ENCODE measurements around the gene ATP5F1C.
"Not testable (repeated sequence)": the region's sequence is repeated elsewhere in the genome, so short reads cannot be mapped to it uniquely, and the experiment has no call there.

ATP5F1C gene

DNA sequence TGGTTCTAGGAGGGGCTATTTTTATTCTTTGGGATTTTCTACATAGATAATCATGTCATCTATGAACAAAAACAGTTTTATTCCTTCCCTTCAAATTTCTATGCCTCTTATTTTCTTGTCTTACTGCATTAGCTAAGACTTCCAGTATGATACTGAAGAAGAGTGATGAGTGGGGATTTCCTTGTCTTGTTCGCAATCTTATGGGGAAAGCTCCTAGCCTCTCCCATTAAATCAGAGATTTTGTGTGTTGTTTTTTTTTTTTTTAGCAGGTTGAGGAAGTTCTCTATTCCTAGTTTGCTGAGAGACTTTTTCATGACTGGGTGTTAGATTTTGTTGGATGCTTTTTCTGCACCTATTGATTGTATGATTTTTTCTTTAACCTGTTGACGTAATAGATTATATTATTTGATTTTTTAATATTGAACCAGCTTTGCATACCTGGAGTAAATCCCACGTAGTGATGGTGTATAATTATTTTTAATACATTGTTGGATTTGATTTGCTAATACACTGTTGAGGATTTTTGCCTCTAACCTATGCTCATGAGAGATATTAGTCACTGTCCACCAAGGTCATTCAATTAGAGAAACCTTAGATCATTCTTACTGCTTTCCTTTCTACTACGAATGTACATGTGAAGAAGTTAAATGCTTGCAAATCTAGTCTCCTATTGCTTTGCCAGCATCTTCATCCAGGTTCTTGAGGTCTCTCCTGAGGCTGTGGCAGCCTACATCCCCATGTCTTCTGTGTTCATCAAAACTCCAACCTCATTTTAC, 6.5 kb downstream of the ATP5F1C start:
- no peak for DNase-seq (ENCODE audit: low spot score)

DNA sequence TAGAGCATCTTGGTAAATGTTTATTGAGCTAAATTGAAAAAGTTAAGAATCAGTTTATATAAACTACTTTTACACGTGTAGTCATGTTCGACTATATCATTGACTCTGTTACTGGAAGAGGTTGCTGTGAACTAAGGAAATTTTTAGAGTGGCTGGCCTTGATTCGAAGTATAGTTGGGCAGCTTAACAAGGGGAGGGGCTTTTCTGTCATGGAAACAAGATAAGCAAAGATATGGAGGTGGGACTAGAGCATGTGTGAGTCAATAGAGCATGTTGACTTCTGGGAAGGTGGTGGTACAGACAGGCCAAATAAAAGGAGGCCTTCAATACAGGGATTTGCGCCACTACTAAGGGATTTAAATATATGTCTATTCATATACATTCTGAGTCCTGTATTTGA, 7.6 kb downstream of the ATP5F1C start:
- no peak for DNase-seq (ENCODE audit: low spot score)

DNA sequence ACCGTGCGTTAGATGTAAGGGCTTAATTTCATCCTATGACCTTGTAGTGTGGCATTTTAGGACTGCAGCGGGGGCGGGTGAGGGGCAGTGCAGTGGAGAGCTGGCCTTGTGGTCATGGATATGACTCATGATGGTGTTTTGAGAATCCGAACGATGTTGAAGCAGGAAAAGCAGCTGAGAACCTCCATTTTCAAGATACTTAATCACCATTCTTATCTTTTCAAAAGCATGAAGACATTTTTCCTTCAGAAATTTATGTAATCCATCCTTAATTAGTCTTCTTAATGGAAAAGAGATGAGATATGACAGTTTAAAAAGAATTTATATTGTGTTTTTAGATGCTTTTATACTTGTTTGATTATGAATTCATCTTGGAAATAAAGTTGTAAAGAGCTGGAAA, 9.6 kb downstream of the ATP5F1C start:
- DNase-seq (ENCODE audit: low spot score) = no peak

DNA sequence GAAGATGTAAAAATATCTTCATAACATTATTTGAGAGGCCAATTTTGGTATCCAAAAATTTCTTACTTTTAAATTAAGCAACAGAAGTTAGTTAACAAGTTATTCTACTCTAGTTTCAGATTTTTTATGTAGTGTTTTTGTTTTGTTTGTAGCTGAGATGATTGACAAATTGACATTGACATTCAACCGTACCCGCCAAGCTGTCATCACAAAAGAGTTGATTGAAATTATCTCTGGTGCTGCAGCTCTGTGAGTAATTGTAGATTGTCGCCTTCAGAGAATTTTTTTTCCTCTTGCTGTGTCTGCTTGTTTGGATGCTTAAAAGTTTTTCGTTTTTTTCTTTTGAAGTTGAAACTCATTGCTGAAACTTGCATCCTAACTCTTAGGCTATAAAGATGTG, 14.6 kb downstream of the ATP5F1C start:
- DNase-seq (ENCODE audit: low spot score) = no peak

DNA sequence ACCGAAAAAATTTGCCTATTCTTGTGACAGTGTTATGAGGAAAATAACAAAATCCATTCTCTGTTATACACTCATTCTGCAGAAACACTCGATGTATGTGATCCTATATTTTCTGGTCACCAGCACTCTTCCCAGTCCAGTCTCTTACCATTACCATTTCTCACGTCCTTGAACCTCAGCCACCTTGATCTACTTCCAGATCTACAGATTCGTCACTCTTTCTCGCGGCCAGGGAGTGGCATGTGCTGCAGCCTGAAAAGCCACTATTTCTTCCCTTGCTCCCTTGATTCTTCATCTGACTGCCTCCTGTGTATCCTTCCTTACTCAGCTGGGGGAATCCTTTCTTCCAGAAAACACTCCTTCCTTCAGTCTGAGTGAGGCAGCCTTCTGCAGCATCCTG, 16.2 kb downstream of the ATP5F1C start:
- no peak for DNase-seq (ENCODE audit: low spot score)

DNA sequence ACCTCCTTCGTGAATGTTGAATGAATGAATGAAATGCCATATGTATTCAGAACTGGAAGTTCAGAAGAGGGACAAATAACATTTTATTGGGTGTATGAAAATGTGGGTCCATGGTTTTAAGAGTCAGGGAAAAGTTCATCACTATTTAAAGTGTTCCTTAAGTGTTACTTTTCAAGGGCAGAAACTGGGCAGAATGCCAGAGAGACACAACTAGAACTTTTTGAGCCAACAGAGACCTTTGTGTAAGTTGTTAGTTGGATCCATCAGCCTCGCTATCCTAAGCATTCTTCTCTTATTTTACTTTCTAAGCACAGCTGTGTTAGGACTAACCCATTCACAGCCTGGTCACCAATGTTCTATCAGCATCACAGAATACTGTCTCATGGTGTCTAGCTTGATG, 16.8 kb downstream of the ATP5F1C start:
- peak; percentile 14 for DNase-seq (ENCODE audit: low spot score)

DNA sequence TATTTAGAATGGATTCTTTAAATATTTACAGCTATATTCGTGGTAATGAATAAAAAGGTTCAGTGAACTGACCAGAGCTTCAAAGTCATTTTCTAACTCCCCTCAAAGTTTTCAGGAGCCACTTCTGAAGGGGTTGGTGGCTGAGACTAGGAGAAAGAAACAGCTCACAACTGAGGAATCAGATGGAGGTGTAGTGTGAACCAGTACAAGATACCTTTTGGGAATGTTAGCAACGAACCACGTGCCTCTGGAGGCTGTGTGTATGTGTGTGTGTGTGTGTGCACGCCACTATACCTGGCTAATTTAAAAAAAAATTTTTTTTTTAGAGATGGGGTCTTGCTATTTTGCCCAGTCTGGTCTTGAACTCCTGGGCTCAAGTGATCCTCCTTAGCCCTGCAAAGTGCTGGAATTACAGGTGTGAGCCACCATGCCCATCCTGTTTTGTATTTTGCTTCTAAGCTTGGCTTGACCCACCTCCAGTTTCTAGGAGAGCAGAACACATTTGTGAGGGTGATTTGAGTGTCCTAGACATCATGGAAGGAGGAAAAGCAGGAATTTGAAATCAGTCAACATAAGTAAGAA, 20.8 kb downstream of the ATP5F1C start:
- DNase-seq (ENCODE audit: low spot score) = no peak

DNA sequence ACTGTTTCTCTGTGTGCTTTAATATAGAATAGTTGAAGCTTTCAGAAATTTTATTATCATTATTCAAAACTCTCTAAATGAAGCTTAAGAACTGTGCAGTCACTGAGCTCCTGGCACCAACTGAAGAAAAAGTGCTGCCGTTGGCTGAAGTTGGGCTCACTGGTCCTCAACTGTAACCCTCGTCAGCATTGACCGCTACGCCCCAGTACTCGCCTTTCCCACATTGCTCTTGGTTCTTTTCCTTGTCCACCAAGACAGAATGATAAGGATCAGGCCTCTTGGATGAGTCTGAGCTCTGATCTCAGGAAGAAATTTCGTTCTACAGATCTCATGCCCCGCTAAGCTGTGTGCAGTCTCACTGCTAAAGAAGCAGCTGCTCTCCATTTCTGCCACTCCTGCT, 22.5 kb downstream of the ATP5F1C start:
- no peak for DNase-seq (ENCODE audit: low spot score)

DNA sequence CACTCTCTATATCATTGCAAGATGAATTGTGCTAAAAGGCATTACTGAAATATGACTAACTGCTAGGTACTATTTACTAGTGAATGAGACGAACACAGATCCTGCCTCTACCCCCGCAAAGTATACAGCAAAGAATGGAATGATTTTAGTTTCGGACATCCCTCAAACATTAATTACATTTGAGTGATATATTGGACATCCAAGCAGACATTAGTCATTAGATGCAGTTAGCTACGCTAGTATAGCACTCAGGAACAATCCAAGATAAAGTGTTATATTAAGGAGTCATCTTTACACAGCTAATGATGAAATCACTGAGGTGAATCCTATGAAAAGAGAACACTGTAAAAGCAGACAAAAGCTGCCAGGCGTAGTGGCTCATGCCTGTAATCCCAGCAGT, 23.0 kb downstream of the ATP5F1C start:
- DNase-seq (ENCODE audit: low spot score) = no peak

DNA sequence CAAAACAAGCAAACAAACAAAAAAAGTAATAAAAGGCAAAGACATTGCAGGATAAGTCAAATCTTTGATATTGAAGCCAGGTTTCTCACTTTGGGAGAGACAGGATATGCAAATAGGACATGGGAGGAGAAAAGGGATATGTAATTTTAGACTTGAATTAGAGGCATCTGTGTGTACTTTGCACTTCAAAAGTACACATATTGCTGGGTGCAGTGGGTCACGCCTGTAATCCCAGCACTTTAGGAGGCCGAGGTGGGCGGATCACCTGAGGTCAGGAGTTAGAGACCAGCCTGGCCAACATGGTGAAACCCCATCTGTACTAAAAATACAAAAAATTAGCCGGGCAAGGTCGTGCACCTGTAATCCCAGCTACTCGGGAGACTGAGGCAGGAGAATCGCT, 23.8 kb downstream of the ATP5F1C start:
- not testable (repeated sequence) for DNase-seq (ENCODE audit: low spot score)

DNA sequence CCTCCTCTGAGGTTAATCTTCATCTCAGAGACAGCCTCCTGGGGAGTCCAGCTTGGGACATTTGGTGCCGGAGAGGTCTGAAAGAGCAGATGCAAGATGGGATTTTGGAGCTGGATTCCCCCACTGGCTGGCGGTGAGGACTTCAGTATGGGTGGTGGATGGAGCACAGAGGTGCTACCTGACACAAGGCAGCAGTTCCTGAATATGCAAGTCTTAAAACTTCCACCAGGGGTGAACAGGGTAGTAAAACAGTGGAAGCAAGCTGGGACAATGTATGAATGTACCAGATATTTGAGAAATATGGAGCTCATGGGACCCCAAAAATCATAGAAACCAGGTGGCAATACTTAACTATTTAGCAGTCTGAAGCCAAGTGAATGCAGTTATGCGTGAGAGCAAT, 25.5 kb downstream of the ATP5F1C start:
- no peak for DNase-seq (ENCODE audit: low spot score)

DNA sequence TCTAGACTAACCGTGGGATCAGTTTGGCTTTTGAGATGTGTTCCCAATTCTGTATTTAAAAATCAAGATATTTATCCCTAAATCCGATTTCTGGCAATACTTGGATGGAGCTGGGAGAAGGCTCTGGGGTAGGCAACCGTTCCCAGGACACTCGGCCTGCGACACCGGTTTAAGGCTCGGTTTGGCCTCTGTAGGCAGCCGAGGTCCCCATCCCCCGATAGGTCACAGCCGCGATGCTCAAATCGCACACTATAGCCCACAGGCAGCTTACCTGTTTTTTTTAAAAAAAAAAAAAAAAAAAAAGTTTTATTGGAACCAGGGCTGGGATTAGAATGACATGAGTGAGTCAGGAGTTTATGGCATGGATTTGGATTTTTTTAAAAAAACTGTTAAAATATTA, 29.6 kb downstream of the ATP5F1C start:
- no peak for DNase-seq (ENCODE audit: low spot score)

DNA sequence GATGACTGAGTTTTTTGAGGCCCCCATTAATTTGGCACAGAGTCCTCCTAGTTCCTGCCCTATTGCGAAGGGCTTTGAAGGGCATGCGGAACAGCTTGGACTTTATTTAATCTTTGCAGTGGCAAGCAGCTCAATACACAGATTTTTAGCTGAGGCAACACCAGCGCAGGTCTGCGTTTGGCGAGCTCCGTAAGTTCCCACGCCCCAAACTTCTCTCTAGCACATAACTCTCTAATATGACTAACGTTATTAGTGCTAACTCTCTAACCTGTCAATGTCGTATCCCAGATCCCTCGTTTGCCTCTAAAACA, 30.0 kb downstream of the ATP5F1C start:
- DNase-seq (ENCODE audit: low spot score) = no peak

DNA sequence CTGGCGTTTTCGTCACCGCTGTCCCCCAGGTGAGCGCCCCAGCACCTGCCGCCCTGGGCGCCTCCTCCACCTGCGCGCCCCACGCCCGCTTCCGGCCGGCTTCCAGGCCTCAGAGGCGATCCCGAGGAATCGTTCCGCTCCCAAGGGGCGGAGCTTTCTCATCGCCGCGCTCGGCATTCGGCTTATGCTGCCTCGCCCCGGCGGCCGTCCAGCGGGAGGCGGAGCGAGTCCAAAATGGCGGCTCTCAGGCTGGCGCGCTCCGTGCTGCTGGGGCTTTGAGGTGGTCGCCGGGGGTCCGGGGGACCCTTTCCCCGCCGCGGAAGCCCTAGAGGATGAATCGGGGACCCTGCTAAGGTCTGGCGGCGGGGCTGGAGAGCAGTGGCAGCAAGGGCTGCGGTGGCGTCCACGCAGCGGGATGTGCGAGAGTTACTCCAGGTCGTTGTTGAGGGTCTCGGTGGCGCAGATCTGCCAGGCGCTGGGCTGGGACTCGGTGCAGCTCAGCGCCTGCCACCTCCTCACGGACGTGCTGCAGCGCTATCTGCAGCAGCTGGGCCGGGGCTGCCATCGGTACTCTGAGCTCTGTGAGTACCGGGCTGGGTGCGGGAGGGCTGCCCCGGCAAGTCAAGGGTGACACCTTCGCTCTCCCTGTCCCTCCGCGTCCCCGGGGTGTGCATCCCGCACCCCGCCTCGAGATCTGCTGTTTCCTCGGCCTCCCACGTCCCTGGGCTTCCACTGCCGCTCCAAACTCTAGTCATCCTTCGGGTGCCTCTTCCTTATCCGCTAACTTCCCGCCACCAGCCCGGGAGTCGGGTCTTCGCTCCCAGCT, 30.5 kb downstream of the ATP5F1C start, which contains the start of gene TAF3:
Gene TAF3, plus strand, starts transcription at position 211 of the 826 bp plus-strand sequence. Its CDS starts 205 bp downstream, at position 416.
- peak; percentile 80 for DNase-seq (ENCODE audit: low spot score)

DNA sequence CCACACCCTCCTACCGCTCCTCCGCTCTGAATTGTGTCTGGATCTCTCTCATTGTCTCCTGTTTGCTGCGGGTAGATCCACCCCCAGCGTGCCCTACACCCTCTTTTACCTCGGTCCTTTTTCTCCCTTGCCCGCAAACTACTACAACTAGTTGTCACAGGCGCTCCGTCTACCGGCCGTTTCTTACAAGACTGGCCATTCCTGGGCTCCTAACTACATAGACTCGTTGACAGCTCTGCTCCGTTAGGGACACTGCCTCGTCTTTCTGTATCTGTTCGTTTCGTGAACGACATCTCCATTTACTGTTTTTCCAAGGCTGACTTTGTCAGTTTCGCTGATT, 31.1 kb downstream of the ATP5F1C start:
- peak; percentile 68 for DNase-seq (ENCODE audit: low spot score)

DNA sequence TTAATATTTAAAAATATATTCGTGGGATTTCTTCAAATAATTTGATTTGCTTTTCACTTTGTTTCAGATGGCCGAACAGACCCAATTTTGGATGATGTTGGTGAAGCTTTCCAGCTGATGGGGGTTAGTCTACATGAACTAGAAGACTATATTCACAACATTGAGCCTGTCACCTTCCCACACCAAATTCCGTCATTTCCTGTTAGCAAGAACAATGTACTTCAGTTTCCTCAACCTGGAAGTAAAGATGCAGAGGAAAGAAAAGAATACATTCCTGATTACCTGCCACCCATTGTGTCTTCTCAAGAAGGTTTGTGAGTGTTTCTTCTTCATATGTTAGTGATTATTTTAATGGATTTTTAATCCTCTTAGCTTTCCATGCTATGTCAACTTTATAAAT, 36.3 kb downstream of the ATP5F1C start:
- no peak for DNase-seq (ENCODE audit: low spot score)

DNA sequence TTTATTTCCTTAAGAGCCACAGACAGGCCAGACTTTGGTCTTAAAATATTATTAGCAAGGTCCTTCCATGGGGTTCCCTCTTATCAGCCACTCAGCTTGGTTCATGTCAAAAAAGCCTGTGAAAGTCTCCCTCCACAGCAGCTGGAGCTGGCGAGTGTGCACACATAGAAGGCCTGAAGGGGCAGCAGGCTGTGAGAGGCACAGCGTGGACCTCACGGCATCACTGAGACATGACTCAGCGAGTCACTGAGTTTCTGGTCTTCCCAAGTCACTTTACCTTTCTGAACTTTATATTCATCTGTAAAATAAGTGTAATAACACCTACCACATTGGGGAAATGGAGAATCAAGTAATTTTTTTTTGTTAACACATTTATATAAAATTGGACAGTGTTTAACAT, 39.0 kb downstream of the ATP5F1C start:
- no peak for DNase-seq (ENCODE audit: low spot score)

DNA sequence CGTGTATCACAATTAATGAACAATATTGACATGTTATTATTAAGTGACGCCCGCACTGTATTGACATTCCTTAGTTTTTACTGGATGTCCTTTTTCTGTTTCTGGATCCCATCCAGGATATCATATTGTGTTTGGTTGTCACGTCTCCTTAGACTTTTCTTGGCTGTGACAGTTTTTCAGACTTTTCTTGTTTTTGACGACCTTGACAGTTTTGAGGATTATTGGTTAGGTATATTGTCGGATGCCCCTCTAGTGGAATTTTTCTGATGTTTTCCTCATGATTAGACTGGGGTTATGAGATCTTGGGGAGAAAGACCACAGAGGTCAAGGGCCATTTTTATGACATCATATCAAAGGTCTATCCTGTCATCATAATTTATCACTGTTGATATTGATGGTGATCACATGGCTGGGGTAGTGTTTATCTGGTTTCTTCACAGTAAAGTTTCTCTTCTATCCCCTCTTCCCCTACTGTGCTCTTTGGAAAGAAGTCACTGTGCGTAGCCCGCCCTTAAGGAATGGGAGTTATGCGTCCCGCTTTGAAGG, 41.4 kb downstream of the ATP5F1C start:
- no peak for DNase-seq (ENCODE audit: low spot score)

DNA sequence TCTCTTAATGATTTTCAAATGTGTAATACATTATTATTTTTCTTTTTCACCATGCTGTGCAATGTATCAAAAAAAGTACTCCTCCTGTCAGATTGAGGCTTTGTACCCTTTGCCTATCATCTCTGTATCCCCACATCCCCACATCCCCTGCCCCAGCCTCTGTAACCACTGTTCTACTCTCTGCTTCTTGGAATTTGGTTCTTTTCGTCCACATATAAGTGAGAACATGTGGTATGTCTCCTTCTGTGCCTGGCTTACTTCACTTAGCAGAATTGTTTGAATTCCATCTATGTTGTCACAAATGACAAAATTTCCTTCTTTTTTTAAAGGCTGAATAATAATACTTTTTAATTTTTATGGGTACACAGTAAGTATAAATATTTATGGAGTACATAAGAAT, 44.1 kb downstream of the ATP5F1C start:
- DNase-seq (ENCODE audit: low spot score) = no peak

DNA sequence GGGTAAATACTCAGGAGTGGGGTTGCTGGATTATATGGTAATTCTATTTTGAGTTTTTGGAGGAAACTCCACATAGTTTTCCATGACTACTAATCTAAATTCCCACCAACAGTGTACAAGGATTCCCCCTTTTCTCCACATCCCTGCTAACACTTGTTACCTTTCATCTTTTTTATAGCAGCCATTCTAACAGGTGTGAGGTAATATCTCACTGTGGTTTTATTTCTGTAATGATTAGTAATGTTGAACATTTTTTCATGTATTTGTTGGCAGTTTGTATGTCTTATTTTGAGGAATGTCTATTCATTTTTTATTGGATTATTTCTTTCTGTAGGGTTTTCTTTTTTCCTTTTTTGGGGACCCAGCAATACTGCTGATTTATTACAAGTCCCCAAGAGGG, 45.2 kb downstream of the ATP5F1C start:
- no peak for DNase-seq (ENCODE audit: low spot score)

DNA sequence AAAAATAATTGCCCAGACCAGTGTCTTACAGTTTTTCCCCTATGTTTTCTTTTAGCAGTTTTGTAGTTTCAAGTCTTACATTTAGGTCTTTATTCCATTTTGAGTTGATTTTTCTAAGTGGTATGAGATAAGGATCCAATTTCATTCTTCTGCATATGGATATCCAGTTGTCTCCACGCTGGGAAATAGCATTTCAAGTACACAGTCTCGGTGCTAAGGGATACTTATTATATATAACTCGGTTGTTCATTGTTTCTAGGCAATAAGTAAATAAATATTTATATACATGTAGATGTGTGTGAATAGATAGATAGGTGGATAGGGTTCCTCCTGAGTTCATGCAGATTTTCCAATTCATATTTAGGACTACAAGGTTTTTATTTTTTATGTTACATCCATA, 46.3 kb downstream of the ATP5F1C start:
- DNase-seq (ENCODE audit: low spot score) = no peak

DNA sequence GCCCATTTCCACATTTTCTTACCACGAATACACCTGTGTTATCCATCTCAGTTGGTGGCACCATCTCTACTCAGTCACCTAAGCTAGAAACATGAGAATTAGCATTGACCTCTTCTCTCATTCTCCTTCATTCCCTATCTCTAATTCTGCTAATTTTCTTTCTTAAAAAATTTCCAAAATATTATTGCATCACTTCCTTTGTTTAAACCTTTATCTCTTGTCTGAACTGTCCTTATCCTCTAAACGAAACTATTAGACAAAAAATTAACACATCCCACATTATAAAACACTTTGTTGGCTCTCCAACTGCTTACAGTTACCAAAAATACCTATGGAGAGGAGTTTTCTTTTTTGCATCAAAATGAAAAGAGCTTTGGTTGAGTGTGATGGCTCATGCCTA, 48.6 kb downstream of the ATP5F1C start:
- no peak for DNase-seq (ENCODE audit: low spot score)

DNA sequence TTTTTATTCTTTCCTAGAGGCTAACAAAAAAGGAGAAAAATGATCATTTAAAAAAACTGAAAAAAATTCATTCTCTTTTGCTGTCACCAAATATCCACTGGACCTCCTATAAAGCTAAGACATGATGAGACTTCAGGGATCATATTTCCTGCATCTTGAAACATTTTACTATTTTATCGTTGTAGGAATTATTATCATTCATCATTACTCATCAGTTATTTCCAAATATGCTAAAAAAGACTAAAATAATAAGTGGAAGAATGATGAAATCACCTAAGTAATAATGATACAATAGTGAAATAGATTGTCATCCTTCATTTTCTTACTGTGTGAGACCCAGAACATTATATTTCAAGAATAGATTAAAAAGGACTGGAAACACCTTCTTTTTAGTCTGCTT, 58.6 kb downstream of the ATP5F1C start:
- no peak for DNase-seq (ENCODE audit: low spot score)

Measured in pons (tissue), 1 donor.